HG02885 (cell line): ENCODE data around the gene KIF12.
"Not testable (repeated sequence)": the region's sequence is repeated elsewhere in the genome, so short reads cannot be mapped to it uniquely, and the experiment has no call there.

ENCODE experiments used
- ATAC-seq: cut with Tn5 transposase; IDR thresholded peaks from one replicate; pipeline ENCODE4 v1.9.1; 2021; ENCODE audit warnings: mild to moderate bottlenecking; ENCODE audit not compliant: unreplicated experiment, poor library complexity

Gene KIF12

DNA sequence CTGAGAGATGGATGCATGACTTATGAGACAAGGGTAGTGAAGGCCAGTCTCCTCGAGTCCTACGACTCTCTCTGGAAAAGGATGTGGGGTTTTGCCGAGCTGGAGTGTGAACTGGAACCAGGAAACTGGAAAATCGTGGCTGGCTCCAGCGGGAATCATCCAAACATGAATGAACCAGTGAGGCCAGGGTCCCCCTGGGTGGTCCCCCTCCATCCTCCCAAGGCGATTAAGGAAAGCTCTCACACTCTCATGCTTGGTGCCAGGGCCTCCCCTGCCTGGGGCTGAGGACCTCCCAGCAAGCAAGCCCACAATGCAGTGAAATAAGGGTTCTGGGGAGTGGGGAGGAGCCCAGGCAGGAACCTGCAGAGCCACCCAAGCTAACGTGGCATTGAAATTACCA lies 11.4 kb downstream of the KIF12 start:
- no peak for ATAC-seq

DNA sequence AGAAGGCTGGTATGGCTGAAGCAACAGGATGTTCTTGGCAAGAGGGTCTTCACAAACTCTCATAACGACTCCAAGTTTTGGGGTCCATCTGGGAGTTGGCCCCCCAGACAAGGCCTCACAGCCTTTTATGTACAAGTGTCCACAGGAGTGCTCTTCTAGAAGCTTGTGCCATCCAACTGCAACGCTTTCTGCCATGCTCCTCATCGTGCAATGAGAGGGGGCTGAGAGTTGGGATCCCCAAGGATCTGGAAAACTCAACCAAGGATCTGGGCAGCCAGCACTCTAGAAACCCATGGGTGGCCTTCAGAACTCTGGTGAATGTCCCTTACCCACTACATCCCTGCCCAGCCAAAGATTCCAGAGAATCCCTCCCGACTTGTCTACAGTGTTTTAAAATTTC lies 12.5 kb downstream of the KIF12 start:
- ATAC-seq, result no peak

GRCh38 chr9:114086009-114086408 lies 13.1 kb downstream of the KIF12 start:
- no peak for ATAC-seq

- ATAC-seq, result no peak
Measured at GRCh38 chr9:114085387-114085789, 13.7 kb downstream of the KIF12 start.

GRCh38 chr9:114084282-114085073 lies 14.6 kb downstream of the KIF12 start:
- ATAC-seq, result no peak

DNA sequence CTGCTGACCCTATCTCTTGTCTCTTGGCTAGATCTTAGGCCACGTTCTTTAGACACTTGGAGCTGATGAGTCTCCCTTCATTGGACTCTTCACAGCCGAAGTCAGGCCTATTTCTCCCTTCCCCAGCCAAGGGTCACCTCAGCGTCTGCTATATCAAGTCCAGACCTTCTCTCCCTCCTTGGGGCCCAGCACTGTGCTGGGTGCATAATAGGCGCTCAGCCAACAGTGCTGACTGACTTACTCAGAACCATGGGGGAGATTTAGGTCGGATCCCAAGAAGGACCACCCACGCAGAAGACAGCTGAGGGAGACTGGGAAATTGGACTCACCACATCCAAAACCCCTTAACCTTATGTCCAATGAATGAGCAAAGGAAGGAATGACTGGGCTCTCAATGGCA lies 15.4 kb downstream of the KIF12 start:
- no peak for ATAC-seq

GRCh38 chr9:114082763-114083412 lies 16.2 kb downstream of the KIF12 start:
- not testable (repeated sequence) for ATAC-seq

DNA sequence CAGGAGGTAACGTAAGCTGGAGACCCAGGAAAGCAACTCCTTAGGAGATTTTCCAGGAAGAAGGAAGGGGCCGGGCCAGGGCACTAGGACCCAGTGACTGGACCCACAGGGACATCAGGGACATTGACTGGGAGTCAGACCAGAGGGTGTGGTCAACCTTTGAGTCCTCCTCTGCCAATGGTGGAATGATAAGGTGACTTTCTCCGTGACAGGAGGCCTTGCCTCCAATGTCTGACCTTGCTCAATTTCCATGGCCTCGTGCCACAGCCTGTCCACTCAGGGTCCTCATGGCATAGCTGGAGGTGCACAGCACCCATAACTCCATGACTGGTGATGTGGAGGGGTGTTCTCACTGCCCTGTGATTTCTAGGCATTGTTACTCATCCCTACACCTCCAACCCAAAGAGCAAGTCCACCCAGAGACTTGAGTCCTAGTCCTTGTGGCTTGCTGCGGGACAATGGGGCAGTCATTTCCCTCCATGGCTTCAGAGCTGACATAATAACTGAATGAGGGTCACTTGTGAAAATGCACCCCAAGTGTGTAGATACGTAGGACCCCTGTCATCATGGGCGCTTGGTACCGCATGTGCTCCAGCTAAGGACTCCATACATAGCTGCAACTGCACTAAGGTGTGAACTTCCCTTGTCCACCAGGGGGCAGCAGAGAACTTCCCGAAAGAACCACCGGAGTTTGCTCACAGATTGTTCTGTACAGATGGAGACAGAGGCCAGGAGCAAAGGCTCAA lies 16.9 kb downstream of the KIF12 start:
- peak; percentile 82 for ATAC-seq

GRCh38 chr9:114081441-114082016 lies 17.6 kb downstream of the KIF12 start:
- ATAC-seq, result no peak

DNA sequence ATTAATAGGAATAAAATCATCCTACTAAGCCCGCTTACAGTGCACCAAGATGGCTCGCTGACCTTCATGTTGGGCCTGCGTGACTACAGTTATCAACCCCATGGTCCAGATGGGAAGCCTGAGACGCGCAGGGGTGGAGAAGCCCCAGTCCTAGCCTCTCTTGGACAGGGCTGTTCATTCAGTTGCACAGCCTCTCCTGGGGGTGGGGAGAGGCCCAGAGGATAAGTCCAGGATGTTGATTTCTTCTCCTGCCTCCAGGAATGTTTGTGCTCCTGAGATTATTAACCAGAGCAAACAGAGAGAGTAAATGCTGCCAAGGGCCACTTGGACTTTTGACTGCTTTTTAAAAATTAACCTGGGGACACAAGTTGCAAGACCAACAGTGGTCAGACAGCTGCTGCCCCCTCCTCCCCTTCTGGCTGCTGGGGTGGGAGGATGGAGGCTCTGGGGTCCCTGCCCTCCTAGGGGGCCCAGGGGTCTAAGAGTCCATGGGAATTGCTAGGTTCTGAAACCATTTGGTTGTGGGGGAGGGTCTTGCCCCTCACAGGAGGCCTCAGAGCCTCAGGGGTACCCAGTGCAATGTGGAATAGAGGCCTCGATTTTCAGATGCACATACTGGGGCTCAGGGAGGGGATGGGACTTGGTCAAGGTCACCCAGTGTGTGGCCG lies 18.2 kb downstream of the KIF12 start:
- ATAC-seq, result no peak

DNA sequence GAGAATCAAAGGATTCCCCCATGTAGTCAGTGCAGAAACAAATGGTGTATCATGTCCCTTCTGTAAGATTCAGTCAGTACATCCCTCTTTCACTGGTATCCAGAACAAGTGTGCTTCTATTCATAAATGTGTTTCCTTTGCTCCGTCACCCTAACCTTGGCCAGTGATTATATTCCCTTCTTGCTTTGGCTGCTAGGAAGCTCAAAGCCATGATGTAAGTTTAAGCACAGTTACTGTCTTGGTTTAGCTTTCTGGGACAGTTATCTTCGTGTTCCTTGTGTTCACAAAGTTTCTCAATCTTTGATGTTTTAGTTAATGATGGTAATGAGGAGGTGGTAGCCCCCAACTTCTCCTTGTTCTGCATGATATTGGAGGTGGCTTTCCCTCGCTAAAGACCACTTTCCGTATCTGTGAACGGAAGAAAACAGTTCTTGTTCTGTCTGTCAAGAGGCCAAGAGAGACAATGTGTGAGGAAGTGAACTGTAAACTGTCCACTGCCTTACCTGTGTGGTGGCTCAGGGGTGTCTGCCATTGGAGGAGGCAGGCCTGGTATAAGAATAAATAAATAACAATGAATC lies 18.8 kb downstream of the KIF12 start:
- no peak for ATAC-seq

- no peak for ATAC-seq
Measured at GRCh38 chr9:114078781-114079156, 20.3 kb downstream of the KIF12 start.

- ATAC-seq, result no peak
Measured at GRCh38 chr9:114078021-114078780, 20.9 kb downstream of the KIF12 start, which contains the start of gene AMBP. Gene AMBP (minus strand): TSS chr9:114078300. CDS start chr9:114078209, 91 bp downstream.

GRCh38 chr9:114077162-114077837 lies 21.8 kb downstream of the KIF12 start:
- ATAC-seq, result no peak

DNA sequence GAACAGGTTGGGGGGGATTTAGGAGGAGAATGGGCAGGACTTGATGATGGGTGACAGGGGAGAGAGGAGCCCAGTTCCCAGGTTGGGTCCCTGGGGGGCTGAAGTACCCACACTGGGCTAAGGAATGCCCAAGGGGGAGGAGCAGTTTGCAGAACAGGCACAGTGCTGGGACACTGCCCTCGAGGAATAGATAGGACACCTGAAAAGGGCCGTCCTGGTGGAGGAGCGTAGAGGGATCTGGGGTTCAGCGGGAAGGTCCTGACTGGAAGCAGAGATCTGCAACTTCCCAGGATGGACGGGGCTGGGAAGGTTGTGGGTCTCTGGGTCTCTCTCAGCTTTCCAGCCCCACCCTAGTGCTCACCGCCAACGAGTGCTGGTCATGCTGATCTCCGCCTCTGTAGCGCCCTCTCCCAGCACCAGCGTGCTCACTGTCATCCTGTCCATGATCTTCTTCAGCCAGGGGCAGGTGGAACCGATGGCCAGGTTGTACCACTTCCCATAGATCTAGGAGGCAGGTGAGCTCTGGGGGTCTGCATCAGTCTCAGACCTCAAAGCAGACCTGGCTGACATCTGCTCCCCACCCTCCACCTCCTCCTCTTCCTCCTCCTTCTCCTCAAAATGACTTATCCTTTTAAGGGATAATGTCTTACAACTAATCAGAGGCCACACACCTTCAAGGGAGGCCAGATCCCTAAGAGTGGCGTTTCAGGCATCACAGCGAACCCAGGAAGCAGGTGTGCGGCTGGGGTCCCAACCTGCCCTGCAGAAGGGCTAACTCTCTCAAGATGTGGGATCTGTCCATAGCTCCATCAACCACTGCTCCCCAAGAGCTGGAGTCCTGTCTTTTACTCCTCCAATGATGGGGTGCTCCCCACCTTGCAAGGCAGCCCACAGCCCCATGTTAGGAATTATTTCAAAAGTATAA lies 22.6 kb downstream of the KIF12 start:
- ATAC-seq, result no peak

GRCh38 chr9:114075602-114076001 lies 23.5 kb downstream of the KIF12 start:
- no peak for ATAC-seq
